ENCODE results near the gene NFYC.

NFYC gene

DNA sequence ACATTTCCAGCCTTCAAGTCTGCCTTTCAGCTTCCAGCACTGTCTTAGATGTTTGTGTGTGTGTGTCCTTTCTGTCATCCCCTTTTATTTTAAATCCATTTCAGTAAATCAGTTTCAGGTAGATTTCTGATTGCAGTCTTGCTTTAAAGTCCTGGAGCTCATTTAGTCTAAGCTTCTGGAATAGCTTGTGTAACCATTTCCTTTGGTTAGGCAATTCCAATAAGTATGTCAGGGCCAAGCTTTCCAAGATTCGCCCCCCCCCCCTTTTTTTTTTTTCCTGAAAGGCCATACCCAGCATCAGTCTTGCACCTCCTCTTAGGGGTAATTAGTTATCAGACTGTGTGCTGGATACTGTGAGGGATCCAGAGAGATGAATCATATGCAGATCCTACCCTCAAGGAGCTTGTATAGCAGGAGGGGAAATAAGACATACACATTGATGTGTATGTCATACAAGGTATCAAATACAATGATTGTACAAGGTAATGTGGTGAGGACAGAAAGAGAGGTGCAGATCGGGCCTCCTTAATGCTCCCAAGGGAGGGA, 41.3 kb downstream of the NFYC start:
- no peaks in the 10 kb centered on the region for H3K9me3 ChIP-seq (ENCODE audit: control insufficient read depth in 5 of 5, low read length in 5 of 5)
- H3K4me3 ChIP-seq (ENCODE audit: low read depth in 1 of 5, low read length in 5 of 5): no peak overlapping the region
- no peak overlapping the region for H3K27ac ChIP-seq (ENCODE audit: low read depth, low read length)
- H3K9ac ChIP-seq (ENCODE audit: low read length in 5 of 5): no peak overlapping the region
- H3K27me3 ChIP-seq (ENCODE audit: control insufficient read depth in 5 of 5, insufficient read depth in 4 of 5, low read length in 5 of 5): no peaks in the 10 kb centered on the region
- no peaks in the 10 kb centered on the region for H3K36me3 ChIP-seq (ENCODE audit: control insufficient read depth in 5 of 5, insufficient read depth in 5 of 5, low read length in 5 of 5)
- H3K4me1 ChIP-seq (ENCODE audit: control insufficient read depth in 5 of 5, insufficient read depth in 5 of 5, low read length in 5 of 5): peaks cover 0 to 17% (median 12%) of the 10 kb centered on the region in 5 donors

DNA sequence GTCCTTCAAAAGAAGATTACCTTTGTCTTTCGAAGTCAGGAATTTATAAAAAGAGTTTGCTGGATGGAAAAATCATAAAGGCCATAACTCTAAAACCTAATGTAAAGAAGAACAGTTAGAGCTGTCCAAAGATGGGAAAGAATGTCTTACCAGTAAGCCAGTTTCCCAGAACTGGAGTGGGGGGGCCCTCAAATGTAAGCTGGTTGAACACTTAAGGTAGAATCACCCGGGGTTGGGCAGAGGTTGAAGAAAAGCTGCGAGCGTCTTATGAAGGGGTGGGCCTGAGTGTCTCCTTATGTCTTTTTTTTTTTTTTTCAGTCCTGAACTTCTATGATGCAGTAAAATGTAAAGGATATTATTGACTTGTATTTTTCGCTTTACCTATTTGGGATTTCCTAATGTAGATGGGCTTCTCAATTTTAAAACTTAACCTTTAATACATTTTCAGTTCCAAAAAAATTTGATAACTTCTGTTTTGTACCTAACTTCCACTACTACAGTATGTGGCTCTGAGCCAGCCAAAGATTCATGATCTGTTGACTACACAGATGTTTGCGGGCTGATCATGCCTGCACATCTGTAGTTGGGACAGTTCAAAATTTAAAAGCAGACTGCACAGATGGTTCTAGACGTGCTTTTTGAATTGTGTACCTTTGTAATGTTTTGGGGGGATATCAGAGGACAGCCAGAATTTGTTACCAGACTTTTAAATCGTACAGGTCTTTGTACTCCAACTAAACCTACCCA, 43.6 kb downstream of the NFYC start:
- Histone ChIP-seq H3K4me3 (ENCODE audit: low read depth in 1 of 5, low read length in 5 of 5) (no peak overlapping the region), H3K36me3 (ENCODE audit: control insufficient read depth in 5 of 5, insufficient read depth in 5 of 5, low read length in 5 of 5) (peaks cover 12 to 15% (median 12%) of the 10 kb centered on the region in 5 donors), H3K4me1 (ENCODE audit: control insufficient read depth in 5 of 5, insufficient read depth in 5 of 5, low read length in 5 of 5) (peaks cover 0 to 20% (median 14%) of the 10 kb centered on the region in 5 donors), H3K9me3 (ENCODE audit: control insufficient read depth in 5 of 5, low read length in 5 of 5) (no peaks in the 10 kb centered on the region), H3K27me3 (ENCODE audit: control insufficient read depth in 5 of 5, insufficient read depth in 4 of 5, low read length in 5 of 5) (no peaks in the 10 kb centered on the region), H3K9ac (ENCODE audit: low read length in 5 of 5) (no peak overlapping the region), H3K27ac (ENCODE audit: low read depth, low read length) (no peak overlapping the region)

DNA sequence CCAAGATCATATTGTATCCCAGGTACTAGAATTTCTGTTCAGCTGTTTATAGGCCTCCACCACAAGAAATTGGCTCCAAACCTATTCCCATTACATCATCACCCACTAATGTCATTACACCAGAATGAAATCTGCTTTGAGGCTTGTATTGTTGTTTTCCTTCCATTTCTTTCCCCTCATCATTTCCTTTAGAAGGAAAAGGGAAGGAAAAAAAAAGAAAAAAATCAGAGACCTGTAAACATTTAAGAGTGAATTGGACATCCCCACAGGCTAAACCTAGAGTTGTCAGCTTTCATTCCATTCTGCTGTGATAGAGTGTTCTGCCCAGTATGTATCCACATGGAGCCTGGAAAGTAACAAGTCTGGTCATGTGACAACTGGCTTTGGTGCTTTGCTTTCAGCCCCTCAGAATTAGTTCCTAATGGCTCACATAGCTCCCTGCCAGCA, 44.6 kb downstream of the NFYC start:
- Histone ChIP-seq H3K36me3 (ENCODE audit: control insufficient read depth in 5 of 5, insufficient read depth in 5 of 5, low read length in 5 of 5) (peaks cover 13 to 21% (median 17%) of the 10 kb centered on the region in 5 donors), H3K27ac (ENCODE audit: low read depth, low read length) (no peak overlapping the region), H3K4me1 (ENCODE audit: control insufficient read depth in 5 of 5, insufficient read depth in 5 of 5, low read length in 5 of 5) (peaks cover 0 to 23% (median 14%) of the 10 kb centered on the region in 5 donors), H3K9ac (ENCODE audit: low read length in 5 of 5) (no peak overlapping the region), H3K4me3 (ENCODE audit: low read depth in 1 of 5, low read length in 5 of 5) (no peak overlapping the region), H3K27me3 (ENCODE audit: control insufficient read depth in 5 of 5, insufficient read depth in 4 of 5, low read length in 5 of 5) (no peaks in the 10 kb centered on the region), H3K9me3 (ENCODE audit: control insufficient read depth in 5 of 5, low read length in 5 of 5) (no peaks in the 10 kb centered on the region)

DNA sequence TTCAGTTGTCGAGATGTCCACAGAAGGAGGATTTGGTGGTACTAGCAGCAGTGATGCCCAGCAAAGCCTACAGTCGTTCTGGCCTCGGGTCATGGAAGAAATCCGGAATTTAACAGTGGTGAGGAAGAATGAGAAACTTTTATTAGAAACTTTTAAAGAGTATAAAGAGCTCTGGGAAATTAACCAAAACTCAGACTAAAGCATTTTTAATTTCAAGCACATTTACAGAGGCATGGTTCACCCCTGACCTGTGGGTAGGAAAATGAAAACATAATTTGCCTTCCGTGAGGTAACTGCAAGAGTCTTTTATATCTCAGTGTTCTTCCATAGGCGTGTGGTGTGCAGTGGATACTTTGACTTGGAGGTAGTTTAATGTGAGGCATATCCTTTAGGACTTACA, 47.3 kb downstream of the NFYC start:
- H3K4me3 ChIP-seq (ENCODE audit: low read depth in 1 of 5, low read length in 5 of 5): no peak overlapping the region
- H3K9me3 ChIP-seq (ENCODE audit: control insufficient read depth in 5 of 5, low read length in 5 of 5): no peaks in the 10 kb centered on the region
- H3K36me3 ChIP-seq (ENCODE audit: control insufficient read depth in 5 of 5, insufficient read depth in 5 of 5, low read length in 5 of 5): peaks cover 21 to 35% (median 27%) of the 10 kb centered on the region in 5 donors
- no peak overlapping the region for H3K9ac ChIP-seq (ENCODE audit: low read length in 5 of 5)
- H3K27ac ChIP-seq (ENCODE audit: low read depth, low read length): no peak overlapping the region
- H3K4me1 ChIP-seq (ENCODE audit: control insufficient read depth in 5 of 5, insufficient read depth in 5 of 5, low read length in 5 of 5): peaks cover 0 to 11% (median 7%) of the 10 kb centered on the region in 5 donors
- no peaks in the 10 kb centered on the region for H3K27me3 ChIP-seq (ENCODE audit: control insufficient read depth in 5 of 5, insufficient read depth in 4 of 5, low read length in 5 of 5)

DNA sequence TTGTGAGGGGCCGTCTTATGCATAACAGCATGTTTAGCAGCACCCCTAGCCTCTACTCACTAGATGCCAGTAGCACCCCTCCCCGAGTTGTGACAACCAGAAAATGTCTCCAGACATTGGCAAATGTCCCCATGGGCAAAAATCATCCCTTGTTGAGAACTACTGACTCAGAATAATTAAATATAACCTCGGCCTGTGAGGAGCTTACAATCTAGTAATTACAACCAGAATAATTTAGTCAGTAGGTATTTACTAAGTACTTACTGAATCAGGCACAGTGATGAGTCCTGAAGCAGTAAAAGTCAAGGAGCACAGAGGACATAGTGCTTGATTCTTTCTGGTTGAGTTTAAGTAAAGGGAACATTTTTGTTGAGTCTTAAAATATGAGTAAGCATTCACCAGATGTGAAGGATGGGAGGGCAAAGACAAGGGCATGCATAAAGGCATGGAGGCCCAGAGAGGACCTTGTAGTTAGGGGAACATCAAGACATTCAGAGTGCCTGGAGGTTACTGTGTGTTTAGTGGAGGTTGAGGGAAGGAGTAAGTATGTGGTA, 48.0 kb downstream of the NFYC start:
- peaks cover 0 to 11% (median 7%) of the 10 kb centered on the region in 5 donors for H3K4me1 ChIP-seq (ENCODE audit: control insufficient read depth in 5 of 5, insufficient read depth in 5 of 5, low read length in 5 of 5)
- H3K27me3 ChIP-seq (ENCODE audit: control insufficient read depth in 5 of 5, insufficient read depth in 4 of 5, low read length in 5 of 5): no peaks in the 10 kb centered on the region
- H3K4me3 ChIP-seq (ENCODE audit: low read depth in 1 of 5, low read length in 5 of 5): no peak overlapping the region
- H3K9me3 ChIP-seq (ENCODE audit: control insufficient read depth in 5 of 5, low read length in 5 of 5): no peaks in the 10 kb centered on the region
- H3K9ac ChIP-seq (ENCODE audit: low read length in 5 of 5): no peak overlapping the region
- no peak overlapping the region for H3K27ac ChIP-seq (ENCODE audit: low read depth, low read length)
- H3K36me3 ChIP-seq (ENCODE audit: control insufficient read depth in 5 of 5, insufficient read depth in 5 of 5, low read length in 5 of 5): peaks cover 24 to 38% (median 27%) of the 10 kb centered on the region in 5 donors

DNA sequence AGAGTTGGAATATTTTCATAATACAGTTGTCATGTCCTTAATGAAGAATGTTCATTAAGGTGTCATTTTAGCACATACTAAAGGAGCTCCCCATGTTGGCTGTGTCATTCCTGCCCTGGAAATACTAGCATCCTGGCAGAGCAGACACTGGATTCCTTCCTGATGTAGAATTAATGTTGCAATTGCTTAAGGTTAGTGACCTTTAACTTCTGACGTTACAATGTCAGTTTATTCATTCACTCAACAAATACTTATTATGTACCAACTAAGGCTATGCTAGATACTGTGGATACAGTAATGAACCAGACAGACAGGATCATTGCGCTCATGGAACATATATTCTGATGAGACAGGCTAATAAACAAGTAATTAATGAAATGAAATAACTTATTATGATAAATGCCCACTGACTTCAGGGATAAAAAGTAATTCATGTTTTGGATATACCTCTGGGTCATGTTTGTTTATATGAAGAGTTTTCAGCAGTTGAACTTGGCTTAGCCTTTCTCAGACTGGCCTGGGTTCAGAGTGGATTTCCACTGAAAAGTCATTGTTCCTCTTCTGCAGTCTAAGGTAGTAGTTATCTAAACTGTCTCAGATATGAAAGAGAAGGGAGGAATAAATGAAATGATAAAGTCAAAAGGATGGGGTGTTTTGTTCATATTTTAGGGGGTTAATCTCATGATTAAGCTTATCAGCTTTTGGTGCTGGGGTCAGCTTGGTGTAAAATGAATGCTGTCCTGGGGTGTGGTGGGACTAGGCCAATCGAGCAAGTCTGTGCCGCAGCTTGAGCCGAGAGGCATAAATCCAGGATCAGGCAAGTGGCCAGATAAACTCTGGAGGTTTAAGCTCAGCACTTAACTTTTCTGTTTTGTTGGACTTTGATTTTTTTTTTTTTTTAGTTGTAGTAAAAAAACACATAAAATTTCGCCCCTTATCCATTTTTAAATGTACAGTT, 48.8 kb downstream of the NFYC start:
- no peak overlapping the region for H3K27ac ChIP-seq (ENCODE audit: low read depth, low read length)
- peaks cover 24 to 38% (median 27%) of the 10 kb centered on the region in 5 donors for H3K36me3 ChIP-seq (ENCODE audit: control insufficient read depth in 5 of 5, insufficient read depth in 5 of 5, low read length in 5 of 5)
- no peaks in the 10 kb centered on the region for H3K27me3 ChIP-seq (ENCODE audit: control insufficient read depth in 5 of 5, insufficient read depth in 4 of 5, low read length in 5 of 5)
- peaks cover 0 to 14% (median 7%) of the 10 kb centered on the region in 5 donors for H3K4me1 ChIP-seq (ENCODE audit: control insufficient read depth in 5 of 5, insufficient read depth in 5 of 5, low read length in 5 of 5)
- H3K9me3 ChIP-seq (ENCODE audit: control insufficient read depth in 5 of 5, low read length in 5 of 5): no peaks in the 10 kb centered on the region
- H3K9ac ChIP-seq (ENCODE audit: low read length in 5 of 5): peak overlapping the region in 2 of 5 donors; percentile 8 to 25
- no peak overlapping the region for H3K4me3 ChIP-seq (ENCODE audit: low read depth in 1 of 5, low read length in 5 of 5)

DNA sequence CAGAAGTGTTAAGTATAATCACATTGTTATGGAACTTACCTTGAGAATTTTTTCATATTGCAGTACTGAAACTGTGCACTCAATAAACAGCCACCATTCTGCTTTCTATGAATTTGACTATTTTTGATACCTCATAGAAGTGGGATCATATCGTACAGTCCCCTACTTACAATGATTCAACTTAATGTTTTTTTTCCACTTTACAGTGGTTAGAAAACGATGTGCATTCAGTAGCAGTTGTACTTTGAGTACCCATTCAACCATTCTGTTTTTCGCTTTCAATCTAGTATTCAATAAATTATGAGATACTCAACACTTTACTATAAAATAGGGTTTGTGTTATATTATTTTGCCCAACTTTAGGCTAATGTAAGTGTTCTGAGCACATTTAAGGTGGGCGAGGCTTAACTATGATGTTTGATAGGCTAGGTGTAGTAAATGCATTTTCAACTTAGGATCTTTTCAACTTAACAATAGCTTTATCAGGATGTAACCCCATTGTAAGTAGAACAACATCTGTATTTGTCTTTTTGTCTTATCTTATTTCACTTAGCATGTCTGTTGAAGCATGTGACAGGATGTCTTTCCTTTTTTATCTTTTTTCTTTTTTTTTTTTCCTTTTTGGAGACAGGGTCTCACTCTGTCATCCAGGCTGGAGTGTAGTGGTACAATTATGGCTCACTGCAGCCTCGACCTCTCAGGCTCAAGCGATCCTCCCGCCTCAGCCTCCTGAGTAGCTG, 49.7 kb downstream of the NFYC start:
- Histone ChIP-seq H3K36me3 (ENCODE audit: control insufficient read depth in 5 of 5, insufficient read depth in 5 of 5, low read length in 5 of 5) (peaks cover 24 to 38% (median 27%) of the 10 kb centered on the region in 5 donors), H3K9me3 (ENCODE audit: control insufficient read depth in 5 of 5, low read length in 5 of 5) (no peaks in the 10 kb centered on the region), H3K4me3 (ENCODE audit: low read depth in 1 of 5, low read length in 5 of 5) (no peak overlapping the region), H3K27ac (ENCODE audit: low read depth, low read length) (no peak overlapping the region), H3K4me1 (ENCODE audit: control insufficient read depth in 5 of 5, insufficient read depth in 5 of 5, low read length in 5 of 5) (peaks cover 0 to 16% (median 2%) of the 10 kb centered on the region in 5 donors), H3K27me3 (ENCODE audit: control insufficient read depth in 5 of 5, insufficient read depth in 4 of 5, low read length in 5 of 5) (no peaks in the 10 kb centered on the region), H3K9ac (ENCODE audit: low read length in 5 of 5) (peak overlapping the region in 1 of 5 donors; percentile 25)

DNA sequence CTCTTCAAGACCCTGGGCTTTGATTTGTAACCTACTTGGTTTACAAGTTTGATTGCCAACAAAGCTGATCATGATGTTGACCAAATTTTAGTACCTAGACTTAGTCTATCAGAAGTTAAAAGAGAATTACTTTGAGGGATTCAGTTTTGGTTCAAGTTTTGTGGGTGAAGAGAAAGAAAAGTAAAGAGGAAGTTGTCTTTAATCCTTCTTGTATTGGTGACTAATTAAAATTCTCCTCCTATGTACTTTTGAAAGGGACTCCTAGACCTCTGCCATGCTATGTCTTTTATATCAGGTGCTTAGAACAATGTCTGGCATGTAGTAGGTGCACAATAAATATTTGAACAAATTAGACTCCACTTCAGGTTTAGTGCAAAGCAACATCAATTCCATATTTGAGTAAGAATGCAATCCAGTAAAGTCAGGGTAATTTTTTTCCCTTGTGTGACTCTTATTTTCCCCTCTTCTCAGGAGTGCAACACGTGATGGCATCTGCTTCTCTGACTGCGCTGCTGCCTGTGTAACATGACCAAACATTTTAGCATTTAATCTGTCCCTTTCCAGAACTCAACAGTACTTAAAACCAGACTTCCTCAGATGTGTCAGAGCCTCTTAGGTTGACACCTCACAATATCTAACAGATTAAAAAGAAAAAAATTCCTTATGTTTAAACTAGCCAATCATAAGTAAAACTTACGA, 51.0 kb downstream of the NFYC start:
- Histone ChIP-seq H3K27ac (ENCODE audit: low read depth, low read length) (no peak overlapping the region), H3K4me3 (ENCODE audit: low read depth in 1 of 5, low read length in 5 of 5) (no peak overlapping the region), H3K9me3 (ENCODE audit: control insufficient read depth in 5 of 5, low read length in 5 of 5) (no peaks in the 10 kb centered on the region), H3K27me3 (ENCODE audit: control insufficient read depth in 5 of 5, insufficient read depth in 4 of 5, low read length in 5 of 5) (no peaks in the 10 kb centered on the region), H3K4me1 (ENCODE audit: control insufficient read depth in 5 of 5, insufficient read depth in 5 of 5, low read length in 5 of 5) (peaks cover 0 to 13% (median 0%) of the 10 kb centered on the region in 5 donors), H3K36me3 (ENCODE audit: control insufficient read depth in 5 of 5, insufficient read depth in 5 of 5, low read length in 5 of 5) (peaks cover 24 to 42% (median 35%) of the 10 kb centered on the region in 5 donors), H3K9ac (ENCODE audit: low read length in 5 of 5) (no peak overlapping the region)

DNA sequence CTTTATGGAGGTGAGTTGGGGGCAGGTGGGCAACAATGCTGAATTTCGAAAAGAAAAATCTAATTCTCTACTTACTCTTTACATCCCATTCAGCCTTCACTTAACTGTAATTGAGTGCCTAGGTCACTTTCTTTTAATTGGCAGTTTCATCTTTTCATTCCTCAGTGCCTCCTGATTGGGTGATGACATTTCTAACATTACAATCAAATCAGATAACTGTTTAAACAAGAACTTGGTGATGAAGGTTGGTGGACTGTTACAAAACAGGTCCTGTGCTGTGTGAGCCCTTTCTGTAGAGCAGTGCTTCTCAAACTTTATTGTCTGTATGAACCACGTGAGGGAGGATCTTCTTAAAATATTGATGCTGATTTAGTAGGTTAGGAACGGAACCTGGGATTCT, 51.9 kb downstream of the NFYC start:
- Histone ChIP-seq H3K36me3 (ENCODE audit: control insufficient read depth in 5 of 5, insufficient read depth in 5 of 5, low read length in 5 of 5) (peaks cover 29 to 49% (median 39%) of the 10 kb centered on the region in 5 donors), H3K9me3 (ENCODE audit: control insufficient read depth in 5 of 5, low read length in 5 of 5) (no peaks in the 10 kb centered on the region), H3K27ac (ENCODE audit: low read depth, low read length) (no peak overlapping the region), H3K27me3 (ENCODE audit: control insufficient read depth in 5 of 5, insufficient read depth in 4 of 5, low read length in 5 of 5) (no peaks in the 10 kb centered on the region), H3K4me3 (ENCODE audit: low read depth in 1 of 5, low read length in 5 of 5) (no peak overlapping the region), H3K9ac (ENCODE audit: low read length in 5 of 5) (no peak overlapping the region), H3K4me1 (ENCODE audit: control insufficient read depth in 5 of 5, insufficient read depth in 5 of 5, low read length in 5 of 5) (peaks cover 0 to 13% (median 0%) of the 10 kb centered on the region in 5 donors)

All from subcutaneous abdominal adipose tissue (tissue), 5 donors.